OCI-LY7 (cell line): ENCODE measurements around the gene KICS2. TPM values are rescaled to one million over a fixed set of nuclear protein-coding genes. Genes with fewer than 3 reads are reported as not detected.

Experiments used
- BruUV-seq: library from RNA; stranded (reverse); fragments of 400-500 nt; replicated peaks from 2 replicates; lab custom pipeline; 2021; lab: Mats Ljungman, UMichigan
- CTCF ChIA-PET: fragments of 300-600 bp; sonication (Branson Sonifier 250); formaldehyde crosslinking; loops from one replicate; lab custom pipeline; 2022; ENCODE audit warnings: antibody characterized with exemption; ENCODE audit not compliant: unreplicated experiment; lab: Charles Lee
- POLR2A ChIA-PET: fragments of 300-600 bp; sonication (Branson Sonifier 250); formaldehyde crosslinking; loops from one replicate; lab custom pipeline; 2022; ENCODE audit warnings: antibody characterized with exemption; lab: Charles Lee
- DNase-seq: peaks from one replicate; pipeline ENCODE4 v3.0.0-alpha.2; 2015; ENCODE audit warnings: low spot score
- H2AFZ ChIP-seq: fragments of 200-600 bp; sonication (generic), shearing (Covaris generic); 2 replicates; pipeline ENCODE4 v1.6.1; 2014; ENCODE audit warnings: mild to moderate bottlenecking, antibody characterized with exemption, low read length, moderate library complexity
- H3K27ac ChIP-seq: fragments of 200-600 bp; sonication (generic); 2 replicates; pipeline ENCODE4 v1.5.1; 2014; ENCODE audit warnings: mixed run types, low read depth, mild to moderate bottlenecking, moderate library complexity, low read length, inconsistent platforms; ENCODE audit not compliant: poor library complexity, severe bottlenecking
- H3K36me3 ChIP-seq: fragments of 200-600 bp; sonication (generic); 2 replicates; pipeline ENCODE4 v1.6.1; 2014; ENCODE audit warnings: mild to moderate bottlenecking, antibody characterized with exemption, low read length, moderate library complexity, mixed read lengths; ENCODE audit not compliant: insufficient read depth
- H3K4me1 ChIP-seq: fragments of 200-600 bp; sonication (generic); 2 replicates; pipeline ENCODE4 v1.5.1; 2014; ENCODE audit warnings: mild to moderate bottlenecking, low read length; ENCODE audit not compliant: insufficient read depth, poor library complexity, severe bottlenecking
- H3K4me2 ChIP-seq: fragments of 200-600 bp; sonication (generic); 2 replicates; pipeline ENCODE4 v1.6.1; 2014; ENCODE audit warnings: mild to moderate bottlenecking, low read length
- H3K4me3 ChIP-seq: fragments of 200-600 bp; sonication (generic); 2 replicates; pipeline ENCODE4 v1.5.1; 2014; ENCODE audit warnings: mild to moderate bottlenecking, low read depth, low read length; ENCODE audit not compliant: poor library complexity, severe bottlenecking
- H3K79me2 ChIP-seq: fragments of 200-600 bp; sonication (generic); 2 replicates; pipeline ENCODE4 v1.6.1; 2016; ENCODE audit warnings: low read depth, mild to moderate bottlenecking, low read length, moderate library complexity, mixed read lengths; ENCODE audit not compliant: insufficient read depth
- H3K9me2 ChIP-seq: fragments of 200-600 bp; sonication (generic); 2 replicates; pipeline ENCODE4 v1.6.1; 2016; ENCODE audit warnings: mild to moderate bottlenecking, low read length, mixed read lengths; ENCODE audit not compliant: insufficient read depth
- H3K9me3 ChIP-seq: fragments of 200-600 bp; sonication (generic); 2 replicates; pipeline ENCODE4 v1.6.1; 2014; ENCODE audit warnings: mild to moderate bottlenecking, mixed run types, low read length, mixed read lengths
- H4K20me1 ChIP-seq: fragments of 200-600 bp; sonication (generic); 2 replicates; pipeline ENCODE4 v1.6.1; 2014; ENCODE audit warnings: mild to moderate bottlenecking, antibody characterized with exemption, low read length, moderate library complexity, mixed read lengths; ENCODE audit not compliant: insufficient read depth
- EZH2phosphoT487 ChIP-seq: fragments of 200-600 bp; sonication (generic); IDR thresholded peaks from 2 replicates; pipeline ENCODE4 v1.6.1; 2018; ENCODE audit warnings: low read depth, borderline replicate concordance, mild to moderate bottlenecking, mixed run types, antibody characterized with exemption, low read length, moderate library complexity, mixed read lengths
- intact Hi-C: fragments of 100-400 bp; cut with micrococcal nuclease; formaldehyde crosslinking; loops from one replicate; pipeline ENCODE4 v1.10.0; 2022; ENCODE audit not compliant: unreplicated experiment
- total RNA-seq, 2 experiments: library from RNA; depleted of rRNA in 1 of 2; stranded (reverse); fragments of >200 nt in 1 of 2; shearing (Covaris generic) in 1 of 2; gene quantifications; 2 replicates each; pipeline ENCODE4 v1.2.3, GENCODE V29; 2014 to 2022
- TF ChIP-seq, protein P1 (sequence below): fragments of 200-600 bp; sonication (generic); conservative IDR thresholded peaks from 2 replicates; pipeline ENCODE4 v1.5.1; 2014; ENCODE audit warnings: mild to moderate bottlenecking, antibody characterized with exemption, low read length, moderate library complexity, mixed read lengths

The KICS2 gene
- total RNA-seq, 2 experiments from 2014 or later: 20.4 to 20.6 TPM

DNA sequence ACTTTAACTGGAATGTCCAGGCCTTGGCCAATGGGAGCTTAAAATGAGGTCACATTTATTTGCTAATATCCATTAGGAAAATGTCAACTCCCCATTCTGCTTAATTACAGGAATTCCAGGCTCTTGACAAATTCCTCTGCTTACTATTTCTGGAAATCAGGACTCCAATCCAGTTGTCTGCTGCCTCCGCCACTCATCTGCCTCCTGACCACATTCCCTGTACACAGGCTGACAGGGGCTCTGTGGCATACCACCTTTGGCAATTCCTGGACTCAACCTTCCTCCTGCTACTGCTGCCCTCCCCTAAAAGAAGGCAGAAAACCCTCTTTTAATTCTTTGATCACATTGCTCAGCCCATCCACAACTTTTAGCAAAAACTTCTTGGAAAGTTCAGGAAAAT, 37.9 kb downstream of the KICS2 start:
- intact Hi-C loops: loop anchor here (5.0 kb wide), 1 partner anchor 342 kb away; the partner anchor contains the start of gene SRGAP1
- Histone ChIP-seq H3K9me3 (no peaks in the 10 kb centered on the region), H3K4me1 (no peaks in the 10 kb centered on the region), H3K79me2 (no peaks in the 10 kb centered on the region), H4K20me1 (no peaks in the 10 kb centered on the region), H2AFZ (no peak overlapping the region), H3K9me2 (no peaks in the 10 kb centered on the region), H3K27ac (no peak overlapping the region), H3K4me3 (no peak overlapping the region), H3K36me3 (no peaks in the 10 kb centered on the region), H3K4me2 (no peak overlapping the region)
- ChIA-PET POLR2A (no interaction called here), CTCF (no interaction called here)
- DNase-seq: no peak
- TF ChIP-seq EZH2phosphoT487: no peak
- TF ChIP-seq, protein P1, sequence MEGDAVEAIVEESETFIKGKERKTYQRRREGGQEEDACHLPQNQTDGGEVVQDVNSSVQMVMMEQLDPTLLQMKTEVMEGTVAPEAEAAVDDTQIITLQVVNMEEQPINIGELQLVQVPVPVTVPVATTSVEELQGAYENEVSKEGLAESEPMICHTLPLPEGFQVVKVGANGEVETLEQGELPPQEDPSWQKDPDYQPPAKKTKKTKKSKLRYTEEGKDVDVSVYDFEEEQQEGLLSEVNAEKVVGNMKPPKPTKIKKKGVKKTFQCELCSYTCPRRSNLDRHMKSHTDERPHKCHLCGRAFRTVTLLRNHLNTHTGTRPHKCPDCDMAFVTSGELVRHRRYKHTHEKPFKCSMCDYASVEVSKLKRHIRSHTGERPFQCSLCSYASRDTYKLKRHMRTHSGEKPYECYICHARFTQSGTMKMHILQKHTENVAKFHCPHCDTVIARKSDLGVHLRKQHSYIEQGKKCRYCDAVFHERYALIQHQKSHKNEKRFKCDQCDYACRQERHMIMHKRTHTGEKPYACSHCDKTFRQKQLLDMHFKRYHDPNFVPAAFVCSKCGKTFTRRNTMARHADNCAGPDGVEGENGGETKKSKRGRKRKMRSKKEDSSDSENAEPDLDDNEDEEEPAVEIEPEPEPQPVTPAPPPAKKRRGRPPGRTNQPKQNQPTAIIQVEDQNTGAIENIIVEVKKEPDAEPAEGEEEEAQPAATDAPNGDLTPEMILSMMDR: no peak
- BruUV-seq: no TSS peak

DNA sequence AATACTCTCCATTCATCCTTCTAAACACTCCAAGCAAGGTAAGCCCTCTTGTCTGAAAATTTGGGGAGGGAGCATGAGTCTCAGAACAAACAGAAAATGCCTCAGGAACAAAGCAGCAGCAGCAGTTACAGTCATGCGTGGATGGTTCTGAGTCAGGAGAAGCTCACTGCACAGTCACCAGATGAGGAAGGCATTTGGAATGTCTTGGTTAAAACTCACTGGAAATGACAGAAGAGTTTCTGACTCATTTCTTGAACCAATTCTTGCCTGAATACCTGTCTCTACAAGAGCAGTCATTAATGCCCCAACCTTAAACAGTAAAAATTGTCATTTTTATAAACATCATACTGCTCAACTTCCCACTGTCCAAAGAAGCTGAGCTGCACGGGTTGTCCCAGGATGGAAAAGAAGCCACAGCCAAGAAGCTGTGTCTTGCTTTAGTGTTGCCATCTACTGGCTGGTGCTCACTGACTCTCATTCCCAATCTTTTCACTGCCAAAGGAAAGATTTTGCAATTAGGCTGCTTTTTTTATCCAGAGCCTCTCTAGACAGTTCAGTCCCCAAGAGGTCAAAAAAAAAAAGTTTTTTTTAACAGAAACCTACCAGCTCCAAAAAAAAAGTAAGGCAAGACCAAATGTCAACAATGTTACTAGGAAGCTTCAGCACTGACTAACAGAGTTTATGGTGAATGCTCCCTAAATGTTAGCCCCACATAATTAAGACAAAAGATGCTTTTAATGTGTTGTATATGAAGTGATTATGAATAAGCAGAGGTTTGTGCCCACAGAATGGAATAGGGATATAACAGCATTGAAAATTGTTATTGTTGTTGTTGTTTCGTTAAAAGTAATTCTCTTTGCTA, 40.4 kb downstream of the KICS2 start:
- H3K79me2 ChIP-seq: no peaks in the 10 kb centered on the region
- H3K9me3 ChIP-seq: no peaks in the 10 kb centered on the region
- ChIA-PET POLR2A (interaction anchor here (0.6 kb wide), 2 partner anchors 9 to 310 kb away, joined by 3 read pairs; no protein-coding TSS in a partner anchor), CTCF (no interaction called here)
- no peaks in the 10 kb centered on the region for H3K9me2 ChIP-seq
- H4K20me1 ChIP-seq: no peaks in the 10 kb centered on the region
- intact Hi-C loops: loop anchor here (5.0 kb wide), 1 partner anchor 339 kb away; the partner anchor contains the start of gene SRGAP1
- H3K36me3 ChIP-seq: no peaks in the 10 kb centered on the region
- no peak for DNase-seq
- H3K4me1 ChIP-seq: no peaks in the 10 kb centered on the region
- no peak overlapping the region for H3K27ac ChIP-seq
- no TSS peak for BruUV-seq
- no peak overlapping the region for H2AFZ ChIP-seq
- H3K4me3 ChIP-seq: no peak overlapping the region
- no peak for TF ChIP-seq EZH2phosphoT487
- TF ChIP-seq, protein P1: peak; percentile 61
- no peak overlapping the region for H3K4me2 ChIP-seq

DNA sequence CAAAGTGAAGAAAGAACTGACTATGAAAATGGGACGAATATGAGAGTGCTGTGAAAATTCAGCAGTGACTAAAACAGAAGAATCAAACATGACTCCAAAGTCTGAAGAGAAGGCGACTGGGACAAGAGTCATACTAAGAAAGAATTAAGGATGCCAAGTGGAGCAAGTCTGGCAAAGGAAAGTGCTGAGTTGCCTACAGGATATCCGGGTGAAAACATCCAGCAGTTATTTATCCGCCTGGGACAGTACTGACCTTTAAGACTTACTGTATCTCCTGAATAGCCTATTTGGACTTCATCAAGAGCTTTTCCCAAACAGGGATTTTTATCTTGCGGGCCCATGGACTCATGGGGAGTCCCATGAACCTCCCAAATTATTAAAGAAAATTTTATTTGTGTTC, 41.1 kb downstream of the KICS2 start:
- H3K27ac ChIP-seq: no peak overlapping the region

More for the DNA sequence above, 41.1 kb downstream of the KICS2 start:
- Histone ChIP-seq H3K36me3 (no peaks in the 10 kb centered on the region), H3K9me3 (no peaks in the 10 kb centered on the region), H2AFZ (no peak overlapping the region), H3K4me2 (no peak overlapping the region), H3K4me3 (no peak overlapping the region), H4K20me1 (no peaks in the 10 kb centered on the region), H3K9me2 (no peaks in the 10 kb centered on the region), H3K79me2 (no peaks in the 10 kb centered on the region), H3K4me1 (no peaks in the 10 kb centered on the region)
- no peak for DNase-seq
- intact Hi-C loops: loop anchor here (5.0 kb wide), 1 partner anchor 339 kb away; the partner anchor contains the start of gene SRGAP1
- CTCF ChIA-PET: no interaction called here
- POLR2A ChIA-PET: no interaction called here
- no TSS peak for BruUV-seq
- TF ChIP-seq, protein P1: no peak
- no peak for TF ChIP-seq EZH2phosphoT487
